ENCODE data around the gene IQCE.

DNA sequence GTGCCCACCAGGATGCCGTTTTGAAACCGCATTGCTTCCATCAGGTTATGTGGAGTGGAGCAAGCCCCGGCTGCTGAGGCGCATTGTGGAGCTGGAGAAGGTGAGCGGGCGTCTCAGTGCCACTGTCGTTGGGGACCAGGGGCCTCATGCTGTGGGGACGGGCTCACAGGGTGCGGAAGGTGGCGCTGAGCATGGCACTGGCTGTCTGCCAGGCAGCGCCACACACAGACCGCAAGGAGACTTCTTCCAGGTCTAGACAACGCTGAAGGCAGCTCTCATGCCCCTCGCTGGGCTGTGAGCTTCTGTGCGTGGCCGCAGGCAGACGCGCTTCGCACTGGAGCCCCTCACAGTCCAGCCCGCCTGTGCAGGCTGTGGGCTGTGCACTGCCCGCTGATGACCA is 29.0 kb downstream of the IQCE start:
- TF ChIP-seq, protein P1, sequence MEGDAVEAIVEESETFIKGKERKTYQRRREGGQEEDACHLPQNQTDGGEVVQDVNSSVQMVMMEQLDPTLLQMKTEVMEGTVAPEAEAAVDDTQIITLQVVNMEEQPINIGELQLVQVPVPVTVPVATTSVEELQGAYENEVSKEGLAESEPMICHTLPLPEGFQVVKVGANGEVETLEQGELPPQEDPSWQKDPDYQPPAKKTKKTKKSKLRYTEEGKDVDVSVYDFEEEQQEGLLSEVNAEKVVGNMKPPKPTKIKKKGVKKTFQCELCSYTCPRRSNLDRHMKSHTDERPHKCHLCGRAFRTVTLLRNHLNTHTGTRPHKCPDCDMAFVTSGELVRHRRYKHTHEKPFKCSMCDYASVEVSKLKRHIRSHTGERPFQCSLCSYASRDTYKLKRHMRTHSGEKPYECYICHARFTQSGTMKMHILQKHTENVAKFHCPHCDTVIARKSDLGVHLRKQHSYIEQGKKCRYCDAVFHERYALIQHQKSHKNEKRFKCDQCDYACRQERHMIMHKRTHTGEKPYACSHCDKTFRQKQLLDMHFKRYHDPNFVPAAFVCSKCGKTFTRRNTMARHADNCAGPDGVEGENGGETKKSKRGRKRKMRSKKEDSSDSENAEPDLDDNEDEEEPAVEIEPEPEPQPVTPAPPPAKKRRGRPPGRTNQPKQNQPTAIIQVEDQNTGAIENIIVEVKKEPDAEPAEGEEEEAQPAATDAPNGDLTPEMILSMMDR (IDR thresholded peaks at IDR 0.05) = no peak
- TF ChIP-seq POLR2A (IDR thresholded peaks at IDR 0.05) = no peak
- no peak for TF ChIP-seq EP300 (IDR thresholded peaks at IDR 0.05; ENCODE audit: low read depth)
